ENCODE results near the gene VAPA.

DNA sequence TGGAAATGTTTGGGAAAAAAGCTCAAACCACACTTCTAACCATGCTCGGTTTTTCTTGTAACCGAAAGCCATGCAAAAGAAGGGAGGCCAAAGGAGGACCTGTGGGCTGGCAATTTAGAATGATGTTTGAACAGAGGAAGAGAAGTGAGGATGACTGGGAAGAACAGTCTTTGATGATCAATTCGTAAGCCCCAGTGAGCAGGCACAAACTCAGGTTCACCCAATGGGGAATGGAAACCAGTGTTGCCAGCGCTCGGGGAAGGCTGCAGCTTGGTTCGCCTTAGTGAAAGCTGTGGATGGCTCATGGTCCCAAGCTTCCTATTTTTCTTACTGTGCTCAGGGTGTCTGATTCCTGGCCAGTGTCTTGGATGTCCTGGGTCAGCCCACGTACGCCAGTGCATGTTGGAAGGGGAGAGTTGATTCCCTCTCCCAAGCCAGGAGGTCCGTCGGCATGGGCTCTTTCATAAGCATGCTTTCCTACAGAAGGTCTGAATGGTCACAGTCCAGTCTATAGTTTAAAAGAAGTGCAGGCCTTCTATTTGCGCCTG, 79.2 kb downstream of the VAPA start:
- TF ChIP-seq, protein P1, sequence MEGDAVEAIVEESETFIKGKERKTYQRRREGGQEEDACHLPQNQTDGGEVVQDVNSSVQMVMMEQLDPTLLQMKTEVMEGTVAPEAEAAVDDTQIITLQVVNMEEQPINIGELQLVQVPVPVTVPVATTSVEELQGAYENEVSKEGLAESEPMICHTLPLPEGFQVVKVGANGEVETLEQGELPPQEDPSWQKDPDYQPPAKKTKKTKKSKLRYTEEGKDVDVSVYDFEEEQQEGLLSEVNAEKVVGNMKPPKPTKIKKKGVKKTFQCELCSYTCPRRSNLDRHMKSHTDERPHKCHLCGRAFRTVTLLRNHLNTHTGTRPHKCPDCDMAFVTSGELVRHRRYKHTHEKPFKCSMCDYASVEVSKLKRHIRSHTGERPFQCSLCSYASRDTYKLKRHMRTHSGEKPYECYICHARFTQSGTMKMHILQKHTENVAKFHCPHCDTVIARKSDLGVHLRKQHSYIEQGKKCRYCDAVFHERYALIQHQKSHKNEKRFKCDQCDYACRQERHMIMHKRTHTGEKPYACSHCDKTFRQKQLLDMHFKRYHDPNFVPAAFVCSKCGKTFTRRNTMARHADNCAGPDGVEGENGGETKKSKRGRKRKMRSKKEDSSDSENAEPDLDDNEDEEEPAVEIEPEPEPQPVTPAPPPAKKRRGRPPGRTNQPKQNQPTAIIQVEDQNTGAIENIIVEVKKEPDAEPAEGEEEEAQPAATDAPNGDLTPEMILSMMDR (IDR thresholded peaks at IDR 0.05), result no peak
- no peak for TF ChIP-seq POLR2A (IDR thresholded peaks at IDR 0.05)
